ENCODE data around the gene IRS2.

The IRS2 gene

DNA sequence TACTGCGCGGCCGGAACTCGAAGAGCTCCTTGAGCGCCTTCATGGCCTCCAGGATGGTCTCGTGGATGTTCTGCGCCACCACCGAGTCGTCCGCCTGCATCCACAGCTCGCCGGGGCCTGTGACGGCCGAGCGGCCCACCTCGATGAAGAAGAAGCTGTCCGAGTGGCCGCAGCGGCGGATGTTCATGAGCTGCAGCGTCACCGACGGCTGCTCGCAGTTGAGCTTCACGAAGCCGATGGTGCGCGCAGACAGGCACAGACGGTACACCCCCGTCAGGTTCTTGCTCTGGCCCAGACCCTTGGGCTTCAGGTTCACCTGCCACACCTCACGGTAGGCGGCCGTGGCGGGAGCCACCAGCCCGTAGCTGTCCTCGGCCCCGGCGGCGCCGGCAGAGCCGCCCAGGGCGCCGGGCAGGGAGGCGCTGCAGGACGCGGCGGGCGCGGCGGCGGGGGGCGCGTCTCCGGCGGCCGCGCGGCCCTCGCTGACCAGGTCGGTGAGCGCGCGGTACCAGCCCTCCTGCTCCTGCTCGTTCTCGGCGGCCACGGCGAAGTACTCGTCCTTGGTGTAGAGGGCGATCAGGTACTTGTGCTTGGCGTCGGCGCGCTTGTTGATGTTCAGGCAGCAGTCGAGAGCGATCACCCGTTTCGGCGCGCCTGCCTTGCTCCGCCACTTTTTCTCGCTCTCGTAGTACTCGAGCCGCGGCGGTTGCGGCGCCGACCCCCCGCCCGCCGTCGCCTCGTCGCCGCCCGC lies 1.1 kb downstream of the IRS2 start:
- peak; percentile 54 for DNase-seq (ENCODE audit: low read depth)
- TF ChIP-seq, protein P1, sequence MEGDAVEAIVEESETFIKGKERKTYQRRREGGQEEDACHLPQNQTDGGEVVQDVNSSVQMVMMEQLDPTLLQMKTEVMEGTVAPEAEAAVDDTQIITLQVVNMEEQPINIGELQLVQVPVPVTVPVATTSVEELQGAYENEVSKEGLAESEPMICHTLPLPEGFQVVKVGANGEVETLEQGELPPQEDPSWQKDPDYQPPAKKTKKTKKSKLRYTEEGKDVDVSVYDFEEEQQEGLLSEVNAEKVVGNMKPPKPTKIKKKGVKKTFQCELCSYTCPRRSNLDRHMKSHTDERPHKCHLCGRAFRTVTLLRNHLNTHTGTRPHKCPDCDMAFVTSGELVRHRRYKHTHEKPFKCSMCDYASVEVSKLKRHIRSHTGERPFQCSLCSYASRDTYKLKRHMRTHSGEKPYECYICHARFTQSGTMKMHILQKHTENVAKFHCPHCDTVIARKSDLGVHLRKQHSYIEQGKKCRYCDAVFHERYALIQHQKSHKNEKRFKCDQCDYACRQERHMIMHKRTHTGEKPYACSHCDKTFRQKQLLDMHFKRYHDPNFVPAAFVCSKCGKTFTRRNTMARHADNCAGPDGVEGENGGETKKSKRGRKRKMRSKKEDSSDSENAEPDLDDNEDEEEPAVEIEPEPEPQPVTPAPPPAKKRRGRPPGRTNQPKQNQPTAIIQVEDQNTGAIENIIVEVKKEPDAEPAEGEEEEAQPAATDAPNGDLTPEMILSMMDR (conservative IDR thresholded peaks at IDR 0.05; ENCODE audit: control insufficient read depth, insufficient read depth, low read depth, low read length): no peak

GRCh38 chr13:109784590-109785140 lies 1.7 kb downstream of the IRS2 start:
- DNase-seq (ENCODE audit: low read depth): peak; percentile 59
- TF ChIP-seq, protein P1 (conservative IDR thresholded peaks at IDR 0.05; ENCODE audit: control insufficient read depth, insufficient read depth, low read depth, low read length): no peak

More for the DNA sequence above, 1.1 kb downstream of the IRS2 start:
- peak overlapping the region; percentile 63 for H3K4me3 ChIP-seq (ENCODE audit: control insufficient read depth, low read depth, low read length)

GRCh38 chr13:109783815-109784589 lies 2.4 kb downstream of the IRS2 start:
- H3K4me3 ChIP-seq (ENCODE audit: control insufficient read depth, low read depth, low read length): peak overlapping the region; percentile 44
- TF ChIP-seq, protein P1 (conservative IDR thresholded peaks at IDR 0.05; ENCODE audit: control insufficient read depth, insufficient read depth, low read depth, low read length): no peak
- DNase-seq (ENCODE audit: low read depth): no peak

More at GRCh38 chr13:109784590-109785140, 1.7 kb downstream of the IRS2 start:
- H3K4me3 ChIP-seq (ENCODE audit: control insufficient read depth, low read depth, low read length): peak overlapping the region; percentile 63

GRCh38 chr13:109783447-109783814 lies 3.0 kb downstream of the IRS2 start:
- TF ChIP-seq, protein P1 (conservative IDR thresholded peaks at IDR 0.05; ENCODE audit: control insufficient read depth, insufficient read depth, low read depth, low read length): no peak
- no peak overlapping the region for H3K4me3 ChIP-seq (ENCODE audit: control insufficient read depth, low read depth, low read length)
- DNase-seq (ENCODE audit: low read depth): no peak

DNA sequence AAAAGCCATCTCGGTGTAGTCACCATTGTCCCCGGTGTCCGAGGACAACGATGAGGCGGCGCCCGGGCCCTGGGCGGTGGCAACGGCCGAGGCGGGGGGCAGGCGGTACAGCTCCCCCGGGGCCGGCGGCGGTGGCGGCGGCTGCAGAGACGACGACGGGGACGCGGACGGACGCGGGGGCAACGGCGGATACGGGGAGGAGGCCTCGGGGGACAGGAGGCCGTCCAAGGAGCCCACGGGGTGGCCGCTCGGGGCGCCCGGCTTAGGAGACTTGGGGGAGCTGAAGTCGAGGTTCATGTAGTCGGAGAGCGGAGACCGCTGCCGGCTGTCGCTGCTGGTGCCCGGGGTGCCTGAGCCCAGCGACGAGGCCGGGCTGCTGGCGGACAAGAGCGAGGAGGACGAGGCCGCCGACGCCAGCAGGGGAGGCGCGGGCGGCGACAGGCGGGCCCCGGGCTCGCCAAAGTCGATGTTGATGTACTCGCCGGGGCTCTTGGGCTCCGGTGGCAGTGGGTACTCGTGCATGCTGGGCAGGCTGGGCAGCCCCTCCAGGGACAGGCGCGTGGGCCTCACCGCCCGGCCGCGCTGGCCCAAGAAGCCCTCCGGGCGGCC lies 3.5 kb downstream of the IRS2 start:
- H3K4me3 ChIP-seq (ENCODE audit: control insufficient read depth, low read depth, low read length): no peak overlapping the region
- TF ChIP-seq, protein P1 (conservative IDR thresholded peaks at IDR 0.05; ENCODE audit: control insufficient read depth, insufficient read depth, low read depth, low read length): no peak
- no peak for DNase-seq (ENCODE audit: low read depth)

GRCh38 chr13:109782066-109782822 lies 4.1 kb downstream of the IRS2 start:
- H3K4me3 ChIP-seq (ENCODE audit: control insufficient read depth, low read depth, low read length): peak overlapping the region; percentile 77
- TF ChIP-seq, protein P1 (conservative IDR thresholded peaks at IDR 0.05; ENCODE audit: control insufficient read depth, insufficient read depth, low read depth, low read length): no peak
- DNase-seq (ENCODE audit: low read depth): no peak
